GM19395 (cell line): ENCODE data around the gene CYB5R3.
"Not testable (repeated sequence)": the region's sequence is repeated elsewhere in the genome, so short reads cannot be mapped to it uniquely, and the experiment has no call there.

Source experiments
- ATAC-seq: cut with Tn5 transposase; IDR thresholded peaks from one replicate; pipeline ENCODE4 v1.9.1; 2021; ENCODE audit warnings: mild to moderate bottlenecking, moderate library complexity; ENCODE audit not compliant: unreplicated experiment

Gene CYB5R3

GRCh38 chr22:42577141-42577540, 72.1 kb downstream of the CYB5R3 start:
- ATAC-seq, result not testable (repeated sequence)

GRCh38 chr22:42575996-42576574, 73.1 kb downstream of the CYB5R3 start:
- ATAC-seq, result not testable (repeated sequence)

GRCh38 chr22:42574468-42574867, 74.7 kb downstream of the CYB5R3 start:
- ATAC-seq, result not testable (repeated sequence)

GRCh38 chr22:42574046-42574445, 75.1 kb downstream of the CYB5R3 start:
- ATAC-seq, result not testable (repeated sequence)

- not testable (repeated sequence) for ATAC-seq
Observed at GRCh38 chr22:42571068-42571467, 78.1 kb downstream of the CYB5R3 start.

GRCh38 chr22:42570580-42570979, 78.6 kb downstream of the CYB5R3 start:
- not testable (repeated sequence) for ATAC-seq

- not testable (repeated sequence) for ATAC-seq
Observed at GRCh38 chr22:42567950-42568349, 81.2 kb downstream of the CYB5R3 start.
